DOHH2 (cell line): ENCODE data around the gene LPA.

Experiments used
- EZH2phosphoT487 ChIP-seq: fragments of 200-600 bp; sonication (generic); IDR thresholded peaks from 2 replicates; pipeline ENCODE4 v1.6.1; 2017; ENCODE audit warnings: borderline replicate concordance, mild to moderate bottlenecking, antibody characterized with exemption, low read length, moderate library complexity, mixed read lengths
- TF ChIP-seq, protein P1 (sequence below): fragments of 200-600 bp; sonication (generic); IDR thresholded peaks from one replicate; pipeline ENCODE4 v1.5.1; 2014; ENCODE audit warnings: antibody characterized with exemption, mild to moderate bottlenecking, low read depth, low read length; ENCODE audit not compliant: poor library complexity, severe bottlenecking

DNA sequence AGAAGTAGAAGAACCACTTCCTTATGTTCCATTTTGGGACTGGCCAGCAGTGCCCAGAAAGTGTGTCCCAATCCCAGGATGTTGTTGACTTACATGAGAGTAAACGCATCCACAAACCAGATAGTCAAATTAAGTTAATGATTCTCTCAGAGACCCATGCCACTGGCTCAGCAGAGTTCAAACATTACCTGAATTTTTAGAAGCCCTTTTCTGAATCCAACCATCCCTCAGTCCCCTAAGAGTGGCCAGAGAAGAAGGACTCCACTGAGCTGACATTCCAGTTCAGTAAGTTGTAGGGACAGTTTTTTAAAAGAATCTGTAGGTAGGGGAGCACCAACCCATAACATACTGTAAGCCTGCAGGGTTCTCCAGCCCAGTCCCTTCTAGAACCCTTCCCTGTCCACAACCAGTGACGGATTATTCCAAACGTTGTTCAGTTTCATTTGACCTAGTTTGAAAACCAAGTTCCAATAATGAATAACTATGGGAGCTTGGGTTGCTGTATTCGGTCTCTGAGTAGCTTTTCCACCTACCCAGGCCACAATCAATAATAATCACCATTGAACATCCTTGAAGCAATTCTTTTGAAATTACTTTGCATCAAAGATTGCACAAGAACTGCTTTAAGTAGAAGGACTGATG, 153.0 kb downstream of the LPA start:
- TF ChIP-seq, protein P1, sequence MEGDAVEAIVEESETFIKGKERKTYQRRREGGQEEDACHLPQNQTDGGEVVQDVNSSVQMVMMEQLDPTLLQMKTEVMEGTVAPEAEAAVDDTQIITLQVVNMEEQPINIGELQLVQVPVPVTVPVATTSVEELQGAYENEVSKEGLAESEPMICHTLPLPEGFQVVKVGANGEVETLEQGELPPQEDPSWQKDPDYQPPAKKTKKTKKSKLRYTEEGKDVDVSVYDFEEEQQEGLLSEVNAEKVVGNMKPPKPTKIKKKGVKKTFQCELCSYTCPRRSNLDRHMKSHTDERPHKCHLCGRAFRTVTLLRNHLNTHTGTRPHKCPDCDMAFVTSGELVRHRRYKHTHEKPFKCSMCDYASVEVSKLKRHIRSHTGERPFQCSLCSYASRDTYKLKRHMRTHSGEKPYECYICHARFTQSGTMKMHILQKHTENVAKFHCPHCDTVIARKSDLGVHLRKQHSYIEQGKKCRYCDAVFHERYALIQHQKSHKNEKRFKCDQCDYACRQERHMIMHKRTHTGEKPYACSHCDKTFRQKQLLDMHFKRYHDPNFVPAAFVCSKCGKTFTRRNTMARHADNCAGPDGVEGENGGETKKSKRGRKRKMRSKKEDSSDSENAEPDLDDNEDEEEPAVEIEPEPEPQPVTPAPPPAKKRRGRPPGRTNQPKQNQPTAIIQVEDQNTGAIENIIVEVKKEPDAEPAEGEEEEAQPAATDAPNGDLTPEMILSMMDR, result no peak
- TF ChIP-seq EZH2phosphoT487, result no peak
